DMS79 (cell line): ENCODE results near the gene LRP1.

Source experiments
- DNase-seq: peaks from one replicate; lab custom pipeline; 2025; lab: John Stamatoyannopoulos, UW

LRP1 gene

GRCh38 chr12:57154804-57155434, 26.6 kb downstream of the LRP1 start:
- no peak for DNase-seq

- no peak for DNase-seq
These were observed 28.6 kb downstream of the LRP1 start for GRCh38 chr12:57156701-57157403.

- no peak for DNase-seq
These were observed 29.4 kb downstream of the LRP1 start for GRCh38 chr12:57157588-57158173.

- DNase-seq = no peak
These were observed 29.9 kb downstream of the LRP1 start for GRCh38 chr12:57158186-57158585.

GRCh38 chr12:57158665-57159064, 30.4 kb downstream of the LRP1 start:
- DNase-seq = no peak

GRCh38 chr12:57159311-57159710, 31.0 kb downstream of the LRP1 start:
- no peak for DNase-seq

- no peak for DNase-seq
These were observed 31.8 kb downstream of the LRP1 start for GRCh38 chr12:57160040-57160439.

GRCh38 chr12:57160741-57161140, 32.5 kb downstream of the LRP1 start:
- no peak for DNase-seq

- DNase-seq = no peak
These were observed 33.2 kb downstream of the LRP1 start for GRCh38 chr12:57161491-57161890.

GRCh38 chr12:57162553-57163125, 34.4 kb downstream of the LRP1 start:
- no peak for DNase-seq

GRCh38 chr12:57164454-57164853, 36.2 kb downstream of the LRP1 start:
- no peak for DNase-seq

- no peak for DNase-seq
These were observed 36.8 kb downstream of the LRP1 start for GRCh38 chr12:57164966-57165625.

- no peak for DNase-seq
These were observed 37.5 kb downstream of the LRP1 start for GRCh38 chr12:57165741-57166140.

- no peak for DNase-seq
These were observed 38.7 kb downstream of the LRP1 start for GRCh38 chr12:57166971-57167371.

- no peak for DNase-seq
These were observed 39.8 kb downstream of the LRP1 start for GRCh38 chr12:57168058-57168457.

- no peak for DNase-seq
These were observed 40.9 kb downstream of the LRP1 start for GRCh38 chr12:57169046-57169795.

- DNase-seq = no peak
These were observed 41.7 kb downstream of the LRP1 start for GRCh38 chr12:57169969-57170368.

- DNase-seq = no peak
These were observed 42.1 kb downstream of the LRP1 start for GRCh38 chr12:57170408-57170807.

GRCh38 chr12:57170927-57171326, 42.6 kb downstream of the LRP1 start:
- DNase-seq = no peak

GRCh38 chr12:57171668-57172067, 43.4 kb downstream of the LRP1 start:
- no peak for DNase-seq

GRCh38 chr12:57173089-57173488, 44.8 kb downstream of the LRP1 start:
- DNase-seq = no peak

- DNase-seq = no peak
These were observed 45.4 kb downstream of the LRP1 start for GRCh38 chr12:57173683-57174082.
